ENCODE results near the gene THAP4.
A peak's percentile ranks its signal among the peaks of the same experiment; 100 is the strongest.
"Not testable (repeated sequence)": the region's sequence is repeated elsewhere in the genome, so short reads cannot be mapped to it uniquely, and the experiment has no call there.

The THAP4 gene

DNA sequence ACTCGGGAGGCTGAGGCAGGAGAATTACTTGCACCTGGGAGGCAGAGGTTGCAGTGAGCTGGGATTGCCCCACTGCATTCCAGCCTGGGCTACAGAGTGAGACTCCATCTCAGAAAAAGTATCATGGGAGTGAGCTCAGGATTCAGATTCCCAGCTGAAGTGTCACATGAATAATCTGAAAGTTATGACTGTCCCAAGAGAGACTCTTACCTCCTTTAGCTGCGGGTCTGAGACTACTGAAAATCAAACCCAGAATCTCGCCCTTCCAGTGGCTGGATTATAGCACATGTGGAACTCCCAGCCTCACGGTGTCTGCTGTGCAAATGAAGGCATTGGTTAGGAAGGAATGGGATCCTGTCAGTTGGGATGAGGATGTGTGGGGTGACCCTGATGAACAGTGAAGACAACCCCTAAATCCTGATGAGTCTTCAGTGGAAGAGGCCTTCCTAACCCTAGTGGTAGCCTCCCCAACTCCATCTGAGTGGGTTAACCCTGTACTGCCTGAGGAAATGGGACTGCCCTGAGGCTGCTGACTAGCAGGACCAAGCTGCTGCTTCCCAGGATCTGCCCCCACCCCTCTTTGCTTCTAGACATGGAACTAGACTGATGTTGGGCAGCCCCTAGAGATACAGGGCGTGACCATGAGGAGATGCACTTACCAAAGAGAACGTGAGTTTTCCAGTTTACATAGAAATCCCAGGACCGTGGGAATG is 61.9 kb downstream of the THAP4 start:
- CTCF ChIA-PET, result no interaction called here
- Histone ChIP-seq H3K9me3 (ENCODE audit: control extremely low read depth in 1 of 5, control insufficient read depth in 4 of 5, insufficient read depth in 2 of 5, low read depth in 1 of 5, low read length in 4 of 5) (peaks cover 0 to 4% (median 0%) of the 10 kb centered on the region in 5 experiments), H3K27me3 (replicated peaks in 2 of 5; ENCODE audit: control insufficient read depth in 4 of 5, insufficient read depth in 5 of 5, low read length in 4 of 5) (peaks cover 0 to under 1% (median 0%) of the 10 kb centered on the region in 5 experiments), H3K4me1 (ENCODE audit: control extremely low read depth in 1 of 4, control insufficient read depth in 4 of 4, insufficient read depth in 4 of 4, low read length in 3 of 4) (peaks cover 0 to 2% (median 0%) of the 10 kb centered on the region in 4 experiments), H3K36me3 (ENCODE audit: control insufficient read depth in 4 of 4, insufficient read depth in 4 of 4, low read length in 3 of 4) (peaks cover 0 to 7% (median 3%) of the 10 kb centered on the region in 4 experiments), H3K27ac (ENCODE audit: insufficient read depth in 1 of 2, low read depth in 1 of 2, low read length in 2 of 2, poor library complexity in 1 of 2, severe bottlenecking in 2 of 2) (no peak overlapping the region), H3K4me3 (ENCODE audit: control insufficient read depth in 1 of 7, extremely low read depth in 1 of 7, insufficient read depth in 4 of 7, low read depth in 2 of 7, low read length in 6 of 7) (no peak overlapping the region)
- WGBS (ENCODE audit: insufficient coverage), result 98% methylated on average over 6 of the region's 7 CpGs
- POLR2A ChIA-PET, result no interaction called here
- DNase-seq, result no peak

DNA sequence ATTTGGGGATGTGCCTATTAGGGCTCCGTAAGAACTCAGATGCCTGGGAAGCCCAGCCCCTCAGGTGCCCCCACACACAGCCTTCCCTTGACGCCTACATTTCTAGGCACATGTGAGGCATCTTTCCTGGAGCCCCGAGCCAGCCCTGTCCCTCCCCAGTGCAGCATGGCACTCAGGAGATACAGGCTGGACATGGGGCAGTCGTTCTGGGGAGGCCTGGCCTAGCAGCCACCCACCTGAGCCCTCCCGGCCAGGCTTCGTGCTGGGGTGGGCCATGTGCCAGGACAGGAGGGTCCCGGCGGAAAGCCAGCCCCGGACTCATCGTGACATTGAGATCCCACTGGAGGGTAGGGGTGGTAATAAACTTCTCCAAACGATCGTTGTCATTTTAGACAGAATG is 63.2 kb downstream of the THAP4 start:
- WGBS (ENCODE audit: insufficient coverage), result 90% methylated on average over 10 of the region's 12 CpGs
- peaks cover 0 to 7% (median 3%) of the 10 kb centered on the region in 4 experiments for H3K36me3 ChIP-seq (ENCODE audit: control insufficient read depth in 4 of 4, insufficient read depth in 4 of 4, low read length in 3 of 4)
- no peak for DNase-seq
- H3K4me3 ChIP-seq (ENCODE audit: control insufficient read depth in 1 of 7, extremely low read depth in 1 of 7, insufficient read depth in 4 of 7, low read depth in 2 of 7, low read length in 6 of 7), result no peak overlapping the region
- H3K9me3 ChIP-seq (ENCODE audit: control extremely low read depth in 1 of 5, control insufficient read depth in 4 of 5, insufficient read depth in 2 of 5, low read depth in 1 of 5, low read length in 4 of 5), result no peaks in the 10 kb centered on the region
- H3K4me1 ChIP-seq (ENCODE audit: control extremely low read depth in 1 of 4, control insufficient read depth in 4 of 4, insufficient read depth in 4 of 4, low read length in 3 of 4), result peaks cover 0 to 2% (median 0%) of the 10 kb centered on the region in 4 experiments
- ChIA-PET CTCF (no interaction called here), POLR2A (no interaction called here)
- no peak overlapping the region for H3K27ac ChIP-seq (ENCODE audit: insufficient read depth in 1 of 2, low read depth in 1 of 2, low read length in 2 of 2, poor library complexity in 1 of 2, severe bottlenecking in 2 of 2)
- peaks cover 0 to 8% (median 0%) of the 10 kb centered on the region in 5 experiments for H3K27me3 ChIP-seq (replicated peaks in 2 of 5; ENCODE audit: control insufficient read depth in 4 of 5, insufficient read depth in 5 of 5, low read length in 4 of 5)

DNA sequence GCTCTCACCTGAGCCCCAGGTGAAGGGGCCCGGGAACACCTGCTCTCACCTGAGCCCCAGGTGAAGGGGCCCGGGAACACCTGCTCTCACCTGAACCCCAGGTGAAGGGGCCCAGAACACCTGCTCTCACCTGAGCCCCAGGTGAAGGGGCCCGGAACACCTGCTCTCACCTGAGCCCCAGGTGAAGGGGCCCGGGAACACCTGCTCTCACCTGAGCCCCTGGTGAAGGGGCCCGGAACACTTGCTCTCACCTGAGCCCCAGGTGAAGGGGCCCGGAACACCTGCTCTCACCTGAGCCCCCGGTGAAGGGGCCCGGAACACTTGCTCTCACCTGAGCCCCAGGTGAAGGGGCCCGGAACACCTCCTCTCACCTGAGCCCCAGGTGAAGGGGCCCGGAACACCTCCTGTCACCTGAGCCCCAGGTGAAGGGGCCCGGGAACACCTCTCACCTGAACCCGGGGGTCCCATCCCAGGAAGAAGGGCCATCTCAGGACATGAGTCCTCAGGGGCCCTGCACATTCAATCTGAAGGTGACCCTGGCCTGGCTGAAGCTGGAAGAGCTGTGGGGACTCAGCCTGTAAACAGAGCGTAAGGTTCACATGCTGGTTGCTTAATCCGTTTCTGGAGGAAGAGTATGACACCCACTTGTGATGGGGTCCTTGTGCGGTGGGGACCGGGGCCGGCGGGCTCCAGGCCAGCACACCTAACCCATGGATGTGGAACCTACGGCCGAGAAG is 63.9 kb downstream of the THAP4 start:
- H3K27ac ChIP-seq (ENCODE audit: insufficient read depth in 1 of 2, low read depth in 1 of 2, low read length in 2 of 2, poor library complexity in 1 of 2, severe bottlenecking in 2 of 2); H3K9me3 ChIP-seq (ENCODE audit: control extremely low read depth in 1 of 5, control insufficient read depth in 4 of 5, insufficient read depth in 2 of 5, low read depth in 1 of 5, low read length in 4 of 5); CTCF ChIA-PET; H3K4me1 ChIP-seq (ENCODE audit: control extremely low read depth in 1 of 4, control insufficient read depth in 4 of 4, insufficient read depth in 4 of 4, low read length in 3 of 4); H3K36me3 ChIP-seq (ENCODE audit: control insufficient read depth in 4 of 4, insufficient read depth in 4 of 4, low read length in 3 of 4); H3K27me3 ChIP-seq (replicated peaks in 2 of 5; ENCODE audit: control insufficient read depth in 4 of 5, insufficient read depth in 5 of 5, low read length in 4 of 5); POLR2A ChIA-PET; H3K4me3 ChIP-seq (ENCODE audit: control insufficient read depth in 1 of 7, extremely low read depth in 1 of 7, insufficient read depth in 4 of 7, low read depth in 2 of 7, low read length in 6 of 7): not testable (repeated sequence)
- WGBS (ENCODE audit: insufficient coverage), result over 99% methylated on average over 16 of the region's 20 CpGs
- DNase-seq, result peak in 1 of 3 donors; percentile 11

DNA sequence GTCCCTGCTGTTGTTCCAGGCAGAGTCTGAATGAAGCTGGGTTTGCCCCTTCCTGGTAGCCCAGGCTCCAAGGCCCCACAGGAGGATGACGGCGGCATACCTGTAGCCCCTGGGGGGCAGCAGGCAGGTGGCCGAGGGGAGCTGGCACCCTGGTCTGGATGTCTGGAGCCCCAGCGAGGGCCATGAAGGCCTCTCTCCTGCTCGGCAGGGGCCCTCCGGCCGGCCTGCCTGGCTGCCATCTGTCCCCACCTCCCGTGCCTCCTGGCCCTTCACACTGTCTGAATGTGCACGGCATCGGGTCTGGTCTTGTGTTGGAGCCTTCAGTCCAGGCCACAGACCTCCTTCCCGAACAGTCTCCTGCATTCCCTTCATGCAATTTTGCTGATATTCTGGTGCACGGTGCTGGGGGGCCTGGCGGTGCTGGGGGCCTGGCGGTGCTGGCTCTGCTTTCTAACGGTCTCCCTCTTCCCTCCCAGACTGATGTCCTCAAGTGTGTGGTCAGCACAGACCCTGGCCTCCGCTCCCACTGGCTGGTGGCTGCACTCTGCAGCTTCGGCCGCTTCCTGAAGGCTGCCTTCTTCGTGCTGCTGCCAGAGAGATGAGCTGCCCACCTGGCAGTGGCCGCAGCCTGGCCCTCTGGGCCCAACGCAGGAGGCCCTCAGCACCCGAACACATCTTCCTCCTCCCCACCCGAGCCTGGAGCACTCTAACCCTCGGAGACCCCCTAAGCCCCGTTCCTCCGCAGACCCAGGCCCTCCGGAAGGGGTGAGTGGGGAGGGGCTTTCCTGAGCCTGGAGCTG is 64.9 kb downstream of the THAP4 start:
- WGBS (ENCODE audit: insufficient coverage), result 98% methylated on average over 21 of the region's 27 CpGs
- H3K36me3 ChIP-seq (ENCODE audit: control insufficient read depth in 4 of 4, insufficient read depth in 4 of 4, low read length in 3 of 4), result peaks cover 0 to 7% (median 3%) of the 10 kb centered on the region in 4 experiments
- CTCF ChIA-PET, result no interaction called here

DNA sequence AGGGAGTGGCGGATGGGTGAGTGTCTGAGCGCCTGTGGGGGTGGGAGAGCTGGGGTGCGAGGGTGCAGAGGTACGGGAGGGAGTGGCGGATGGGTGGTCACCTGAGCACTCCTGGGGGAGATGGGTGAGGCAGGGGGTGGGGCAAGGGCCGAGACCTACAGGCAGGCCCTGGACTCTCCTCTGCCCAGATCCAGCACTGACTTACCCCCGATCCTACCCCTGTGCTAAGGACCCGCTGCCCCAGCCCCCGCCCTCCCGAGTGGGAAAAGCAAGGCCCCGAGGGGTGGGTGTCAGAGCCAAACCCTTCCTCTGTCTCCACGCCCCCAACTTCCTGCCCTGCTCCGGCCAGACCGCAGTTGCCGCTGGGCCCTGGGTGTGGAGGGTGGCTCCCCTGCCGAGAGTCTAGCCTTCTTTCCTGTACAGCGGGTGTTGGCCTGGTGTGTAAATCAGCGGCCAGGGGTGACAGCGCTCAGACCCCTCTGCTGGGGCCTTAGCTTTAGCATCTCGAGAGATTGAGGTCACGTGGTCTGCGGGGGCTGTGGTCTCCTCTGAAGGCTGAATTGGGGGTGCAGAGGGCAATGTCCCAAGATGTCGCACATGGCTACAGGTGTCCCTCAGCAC is 65.9 kb downstream of the THAP4 start:
- no peak for DNase-seq
- Histone ChIP-seq H3K4me3 (ENCODE audit: control insufficient read depth in 1 of 7, extremely low read depth in 1 of 7, insufficient read depth in 4 of 7, low read depth in 2 of 7, low read length in 6 of 7) (no peak overlapping the region), H3K9me3 (ENCODE audit: control extremely low read depth in 1 of 5, control insufficient read depth in 4 of 5, insufficient read depth in 2 of 5, low read depth in 1 of 5, low read length in 4 of 5) (no peaks in the 10 kb centered on the region), H3K36me3 (ENCODE audit: control insufficient read depth in 4 of 4, insufficient read depth in 4 of 4, low read length in 3 of 4) (peaks cover 0 to 7% (median 3%) of the 10 kb centered on the region in 4 experiments), H3K4me1 (ENCODE audit: control extremely low read depth in 1 of 4, control insufficient read depth in 4 of 4, insufficient read depth in 4 of 4, low read length in 3 of 4) (no peaks in the 10 kb centered on the region), H3K27me3 (replicated peaks in 2 of 5; ENCODE audit: control insufficient read depth in 4 of 5, insufficient read depth in 5 of 5, low read length in 4 of 5) (peaks cover 0 to 8% (median 0%) of the 10 kb centered on the region in 5 experiments), H3K27ac (ENCODE audit: insufficient read depth in 1 of 2, low read depth in 1 of 2, low read length in 2 of 2, poor library complexity in 1 of 2, severe bottlenecking in 2 of 2) (no peak overlapping the region)
- WGBS (ENCODE audit: insufficient coverage), result 59% methylated on average over 17 of the region's 23 CpGs
- POLR2A ChIA-PET, result no interaction called here
- CTCF ChIA-PET, result no interaction called here

More for the DNA sequence above, 64.9 kb downstream of the THAP4 start:
- H3K27me3 ChIP-seq (replicated peaks in 2 of 5; ENCODE audit: control insufficient read depth in 4 of 5, insufficient read depth in 5 of 5, low read length in 4 of 5), result peaks cover 0 to 8% (median 0%) of the 10 kb centered on the region in 5 experiments
- no peaks in the 10 kb centered on the region for H3K4me1 ChIP-seq (ENCODE audit: control extremely low read depth in 1 of 4, control insufficient read depth in 4 of 4, insufficient read depth in 4 of 4, low read length in 3 of 4)
- DNase-seq, result peak in 1 of 3 donors; percentile 8
- POLR2A ChIA-PET, result no interaction called here
- no peak overlapping the region for H3K27ac ChIP-seq (ENCODE audit: insufficient read depth in 1 of 2, low read depth in 1 of 2, low read length in 2 of 2, poor library complexity in 1 of 2, severe bottlenecking in 2 of 2)
- H3K9me3 ChIP-seq (ENCODE audit: control extremely low read depth in 1 of 5, control insufficient read depth in 4 of 5, insufficient read depth in 2 of 5, low read depth in 1 of 5, low read length in 4 of 5), result no peaks in the 10 kb centered on the region
- H3K4me3 ChIP-seq (ENCODE audit: control insufficient read depth in 1 of 7, extremely low read depth in 1 of 7, insufficient read depth in 4 of 7, low read depth in 2 of 7, low read length in 6 of 7), result no peak overlapping the region

DNA sequence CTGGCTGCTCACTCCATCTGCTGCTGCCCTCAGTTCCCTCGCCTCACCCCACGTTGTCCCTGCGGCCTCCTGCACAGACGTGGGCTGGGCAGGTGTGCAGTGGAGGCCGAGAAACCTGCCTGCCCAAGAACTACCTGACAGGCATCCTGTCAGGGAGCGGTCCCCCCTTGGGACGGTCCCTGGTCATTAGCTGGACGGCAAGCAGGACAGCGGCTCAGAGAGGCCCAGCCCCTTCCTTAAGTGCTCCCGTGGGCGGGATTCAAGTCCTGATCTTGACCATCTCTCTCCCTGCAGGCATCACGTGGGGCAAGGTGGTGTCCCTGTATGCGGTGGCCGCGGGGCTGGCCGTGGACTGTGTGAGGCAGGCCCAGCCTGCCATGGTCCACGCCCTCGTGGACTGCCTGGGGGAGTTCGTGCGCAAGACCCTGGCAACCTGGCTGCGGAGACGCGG is 67.1 kb downstream of the THAP4 start:
- H3K4me1 ChIP-seq (ENCODE audit: control extremely low read depth in 1 of 4, control insufficient read depth in 4 of 4, insufficient read depth in 4 of 4, low read length in 3 of 4), result no peaks in the 10 kb centered on the region
- ChIA-PET CTCF (no interaction called here), POLR2A (no interaction called here)
- no peak for DNase-seq
- H3K9me3 ChIP-seq (ENCODE audit: control extremely low read depth in 1 of 5, control insufficient read depth in 4 of 5, insufficient read depth in 2 of 5, low read depth in 1 of 5, low read length in 4 of 5), result no peaks in the 10 kb centered on the region
- H3K27me3 ChIP-seq (replicated peaks in 2 of 5; ENCODE audit: control insufficient read depth in 4 of 5, insufficient read depth in 5 of 5, low read length in 4 of 5), result peaks cover 0 to 8% (median 0%) of the 10 kb centered on the region in 5 experiments
- H3K27ac ChIP-seq (ENCODE audit: insufficient read depth in 1 of 2, low read depth in 1 of 2, low read length in 2 of 2, poor library complexity in 1 of 2, severe bottlenecking in 2 of 2), result no peak overlapping the region
- WGBS (ENCODE audit: insufficient coverage), result 87% methylated on average over 16 of the region's 23 CpGs
- no peak overlapping the region for H3K4me3 ChIP-seq (ENCODE audit: control insufficient read depth in 1 of 7, extremely low read depth in 1 of 7, insufficient read depth in 4 of 7, low read depth in 2 of 7, low read length in 6 of 7)
- peaks cover 0 to 2% (median under 1%) of the 10 kb centered on the region in 4 experiments for H3K36me3 ChIP-seq (ENCODE audit: control insufficient read depth in 4 of 4, insufficient read depth in 4 of 4, low read length in 3 of 4)

All from common myeloid progenitor, CD34-positive (primary cell).